Astrocyte (in vitro differentiated cells and primary cell): ENCODE results near the gene AKAP8L. TPM values are rescaled to one million over a fixed set of nuclear protein-coding genes. Genes with fewer than 3 reads are reported as not detected.

Experiments used
- DNase-seq: peaks from one replicate; pipeline ENCODE4 v3.0.0-alpha.2; 2010; ENCODE audit warnings: low read depth
- FAIRE-seq: peaks from 2 replicates; lab custom pipeline; 2011; peaks lifted over from hg19 to GRCh38; lab: Jason Lieb, UNC
- H2AFZ ChIP-seq: 2 replicates; pipeline ENCODE4 v1.6.0; 2012; ENCODE audit warnings: low read depth, low read length, inconsistent platforms
- H3K27ac ChIP-seq: 2 replicates; pipeline ENCODE4 v1.5.1; 2011; ENCODE audit warnings: low read depth, low read length, inconsistent platforms
- H3K27me3 ChIP-seq: 2 replicates; pipeline ENCODE4 v1.6.0; 2011; ENCODE audit warnings: low read length, inconsistent platforms; ENCODE audit not compliant: insufficient read depth
- H3K36me3 ChIP-seq: 2 replicates; pipeline ENCODE4 v1.5.1; 2011; ENCODE audit warnings: low read length, inconsistent platforms; ENCODE audit not compliant: insufficient read depth
- H3K4me1 ChIP-seq: 2 replicates; pipeline ENCODE4 v1.5.1; 2011; ENCODE audit warnings: low read length, inconsistent platforms; ENCODE audit not compliant: insufficient read depth
- H3K4me2 ChIP-seq: 2 replicates; pipeline ENCODE4 v1.6.0; 2012; ENCODE audit warnings: low read length, inconsistent platforms
- H3K4me3 ChIP-seq: 2 replicates; pipeline ENCODE4 v1.5.1; 2011; ENCODE audit warnings: low read depth, mild to moderate bottlenecking, low read length, inconsistent platforms; ENCODE audit not compliant: insufficient read depth
- H3K79me2 ChIP-seq: 2 replicates; pipeline ENCODE4 v1.6.0; 2012; ENCODE audit warnings: mild to moderate bottlenecking, low read length, inconsistent platforms; ENCODE audit not compliant: insufficient read depth
- H3K9ac ChIP-seq: 2 replicates; pipeline ENCODE4 v1.6.0; 2012; ENCODE audit warnings: mild to moderate bottlenecking, low read length, inconsistent platforms
- H3K9me3 ChIP-seq: 2 replicates; pipeline ENCODE4 v1.5.1; 2012; ENCODE audit warnings: low read depth, mild to moderate bottlenecking, low read length, inconsistent platforms; ENCODE audit not compliant: insufficient read depth
- H4K20me1 ChIP-seq: 2 replicates; pipeline ENCODE4 v1.6.0; 2012; ENCODE audit warnings: low read length, inconsistent platforms; ENCODE audit not compliant: insufficient read depth
- H3K27ac Mint-ChIP-seq: one replicate; pipeline ENCODE4 v1.8.0; 2021; ENCODE audit warnings: mild to moderate bottlenecking, mixed read lengths; ENCODE audit not compliant: unreplicated experiment
- H3K27me3 Mint-ChIP-seq: one replicate; pipeline ENCODE4 v1.8.0; 2021; ENCODE audit warnings: low read depth, mixed read lengths; ENCODE audit not compliant: unreplicated experiment
- H3K36me3 Mint-ChIP-seq: one replicate; pipeline ENCODE4 v1.8.0; 2021; ENCODE audit warnings: low read depth, mixed read lengths; ENCODE audit not compliant: unreplicated experiment
- H3K4me1 Mint-ChIP-seq: one replicate; pipeline ENCODE4 v1.8.0; 2021; ENCODE audit warnings: low read depth, mixed read lengths; ENCODE audit not compliant: unreplicated experiment
- H3K4me3 Mint-ChIP-seq: one replicate; pipeline ENCODE4 v1.8.0; 2021; ENCODE audit warnings: mild to moderate bottlenecking, moderate library complexity, mixed read lengths; ENCODE audit not compliant: unreplicated experiment
- H3K9me3 Mint-ChIP-seq: one replicate; pipeline ENCODE4 v1.8.0; 2021; ENCODE audit warnings: mild to moderate bottlenecking, mixed read lengths; ENCODE audit not compliant: unreplicated experiment
- EZH2 ChIP-seq: IDR thresholded peaks from 2 replicates; pipeline ENCODE4 v1.6.1; 2012; ENCODE audit warnings: mild to moderate bottlenecking, low read length, inconsistent platforms; ENCODE audit not compliant: insufficient read depth
- total RNA-seq: library from RNA; stranded (reverse); gene quantifications from 2 replicates; pipeline ENCODE4 v1.2.1, GENCODE V29; 2021
- TF ChIP-seq, protein P1 (sequence below): IDR thresholded peaks from 2 replicates; pipeline ENCODE4 v1.5.1; 2011; ENCODE audit warnings: low read depth, mild to moderate bottlenecking, inconsistent platforms, low read length, moderate library complexity; ENCODE audit not compliant: insufficient read depth

Gene AKAP8L
- total RNA-seq, 1 donor from 2014 or later: 101 TPM

GRCh38 chr19:15439821-15440641, 21.2 kb upstream of the AKAP8L start:
- FAIRE-seq: no peak
- Histone ChIP-seq H3K79me2 (no peaks in the 10 kb centered on the region), H3K4me3 (no peak overlapping the region), H3K27me3 (no peaks in the 10 kb centered on the region), H3K4me1 (no peaks in the 10 kb centered on the region), H3K9ac (no peak overlapping the region), H3K9me3 (no peaks in the 10 kb centered on the region), H3K27ac (no peak overlapping the region), H3K36me3 (no peaks in the 10 kb centered on the region), H2AFZ (no peak overlapping the region), H4K20me1 (no peaks in the 10 kb centered on the region), H3K4me2 (no peak overlapping the region)
- TF ChIP-seq, protein P1, sequence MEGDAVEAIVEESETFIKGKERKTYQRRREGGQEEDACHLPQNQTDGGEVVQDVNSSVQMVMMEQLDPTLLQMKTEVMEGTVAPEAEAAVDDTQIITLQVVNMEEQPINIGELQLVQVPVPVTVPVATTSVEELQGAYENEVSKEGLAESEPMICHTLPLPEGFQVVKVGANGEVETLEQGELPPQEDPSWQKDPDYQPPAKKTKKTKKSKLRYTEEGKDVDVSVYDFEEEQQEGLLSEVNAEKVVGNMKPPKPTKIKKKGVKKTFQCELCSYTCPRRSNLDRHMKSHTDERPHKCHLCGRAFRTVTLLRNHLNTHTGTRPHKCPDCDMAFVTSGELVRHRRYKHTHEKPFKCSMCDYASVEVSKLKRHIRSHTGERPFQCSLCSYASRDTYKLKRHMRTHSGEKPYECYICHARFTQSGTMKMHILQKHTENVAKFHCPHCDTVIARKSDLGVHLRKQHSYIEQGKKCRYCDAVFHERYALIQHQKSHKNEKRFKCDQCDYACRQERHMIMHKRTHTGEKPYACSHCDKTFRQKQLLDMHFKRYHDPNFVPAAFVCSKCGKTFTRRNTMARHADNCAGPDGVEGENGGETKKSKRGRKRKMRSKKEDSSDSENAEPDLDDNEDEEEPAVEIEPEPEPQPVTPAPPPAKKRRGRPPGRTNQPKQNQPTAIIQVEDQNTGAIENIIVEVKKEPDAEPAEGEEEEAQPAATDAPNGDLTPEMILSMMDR: no peak
- TF ChIP-seq EZH2: no peak
- Mint-ChIP-seq H3K36me3 (peaks cover 9% of the 10 kb centered on the region), H3K9me3 (no peaks in the 10 kb centered on the region), H3K27ac (no peak overlapping the region), H3K4me3 (no peak overlapping the region), H3K4me1 (no peaks in the 10 kb centered on the region), H3K27me3 (no peaks in the 10 kb centered on the region)
- DNase-seq: no peak

GRCh38 chr19:15439078-15439799, 20.5 kb upstream of the AKAP8L start:
- H3K9me3 Mint-ChIP-seq: no peaks in the 10 kb centered on the region
- Histone ChIP-seq H3K4me3 (no peak overlapping the region), H3K9me3 (no peaks in the 10 kb centered on the region), H4K20me1 (no peaks in the 10 kb centered on the region), H3K4me1 (no peaks in the 10 kb centered on the region), H2AFZ (no peak overlapping the region), H3K9ac (no peak overlapping the region), H3K79me2 (no peaks in the 10 kb centered on the region), H3K4me2 (no peak overlapping the region), H3K36me3 (no peaks in the 10 kb centered on the region), H3K27me3 (no peaks in the 10 kb centered on the region), H3K27ac (no peak overlapping the region)
- H3K27me3 Mint-ChIP-seq: no peaks in the 10 kb centered on the region
- H3K27ac Mint-ChIP-seq: no peak overlapping the region
- TF ChIP-seq, protein P1: no peak
- TF ChIP-seq EZH2: no peak
- no peak for FAIRE-seq
- no peak for DNase-seq
- no peaks in the 10 kb centered on the region for H3K4me1 Mint-ChIP-seq
- H3K36me3 Mint-ChIP-seq: peaks cover 8% of the 10 kb centered on the region
- H3K4me3 Mint-ChIP-seq: no peak overlapping the region

- Histone ChIP-seq H3K4me1 (no peaks in the 10 kb centered on the region), H3K9me3 (no peaks in the 10 kb centered on the region), H4K20me1 (no peaks in the 10 kb centered on the region), H3K4me2 (no peak overlapping the region), H3K79me2 (no peaks in the 10 kb centered on the region), H3K27ac (no peak overlapping the region), H3K27me3 (no peaks in the 10 kb centered on the region), H3K9ac (no peak overlapping the region), H3K4me3 (no peak overlapping the region), H2AFZ (no peak overlapping the region), H3K36me3 (no peaks in the 10 kb centered on the region)
- TF ChIP-seq, protein P1: no peak
- TF ChIP-seq EZH2: no peak
- H3K27ac Mint-ChIP-seq: no peak overlapping the region
- no peaks in the 10 kb centered on the region for H3K27me3 Mint-ChIP-seq
- DNase-seq: no peak
- H3K4me1 Mint-ChIP-seq: no peaks in the 10 kb centered on the region
- FAIRE-seq: no peak
- no peaks in the 10 kb centered on the region for H3K9me3 Mint-ChIP-seq
- no peak overlapping the region for H3K4me3 Mint-ChIP-seq
- peaks cover 5% of the 10 kb centered on the region for H3K36me3 Mint-ChIP-seq
Observed at GRCh38 chr19:15438577-15438976, 19.8 kb upstream of the AKAP8L start.
